ENCODE data around the gene ACMSD. TPM values are rescaled to one million over a fixed set of nuclear protein-coding genes. Genes with fewer than 3 reads are reported as not detected.

The ACMSD gene
- total and polyA plus RNA-seq, 9 of the 15 experiments (the other 6 are each of a cell fraction or from before 2014, with no cell fraction given) = not detected

- TF ChIP-seq HOMEZ (CRISPR knock-in tag; IDR thresholded peaks at IDR 0.05) (no peak), ZNF507 (tag; conservative IDR thresholded peaks at IDR 0.05) (no peak), ILF3 (IDR thresholded peaks at IDR 0.05; ENCODE audit: borderline replicate concordance) (no peak), DIDO1 (tag; IDR thresholded peaks at IDR 0.05; ENCODE audit: low read depth) (0 out of 2 replicates have a peak, but pooled peaks have one; percentile 25), U2AF1 (optimal IDR thresholded peaks at IDR 0.05; ENCODE audit: low read depth, low read length) (no peak), TRIM28 (IDR thresholded peaks at IDR 0.05) (no peak; the same call in 1 of the 2 replicates), TCF7L2 (IDR thresholded peaks at IDR 0.05; ENCODE audit: low read depth, low read length) (no peak), ZBTB26 (CRISPR knock-in tag; IDR thresholded peaks at IDR 0.05) (no peak), NFYB (IDR thresholded peaks at IDR 0.05; ENCODE audit: extremely low read depth, insufficient read length) (no peak), TAF7 (tag; IDR thresholded peaks at IDR 0.05) (no peak; the same call in none of the 2 replicates), ELF2 (CRISPR knock-in tag; IDR thresholded peaks at IDR 0.05) (no peak), ZFPM2 (CRISPR knock-in tag; IDR thresholded peaks at IDR 0.05) (no peak), FOXJ2 (tag; IDR thresholded peaks at IDR 0.05) (no peak), NFATC3 (IDR thresholded peaks at IDR 0.05) (no peak), ZNF140 (CRISPR knock-in tag; IDR thresholded peaks at IDR 0.05) (no peak)
- TF ChIP-seq, protein P1, sequence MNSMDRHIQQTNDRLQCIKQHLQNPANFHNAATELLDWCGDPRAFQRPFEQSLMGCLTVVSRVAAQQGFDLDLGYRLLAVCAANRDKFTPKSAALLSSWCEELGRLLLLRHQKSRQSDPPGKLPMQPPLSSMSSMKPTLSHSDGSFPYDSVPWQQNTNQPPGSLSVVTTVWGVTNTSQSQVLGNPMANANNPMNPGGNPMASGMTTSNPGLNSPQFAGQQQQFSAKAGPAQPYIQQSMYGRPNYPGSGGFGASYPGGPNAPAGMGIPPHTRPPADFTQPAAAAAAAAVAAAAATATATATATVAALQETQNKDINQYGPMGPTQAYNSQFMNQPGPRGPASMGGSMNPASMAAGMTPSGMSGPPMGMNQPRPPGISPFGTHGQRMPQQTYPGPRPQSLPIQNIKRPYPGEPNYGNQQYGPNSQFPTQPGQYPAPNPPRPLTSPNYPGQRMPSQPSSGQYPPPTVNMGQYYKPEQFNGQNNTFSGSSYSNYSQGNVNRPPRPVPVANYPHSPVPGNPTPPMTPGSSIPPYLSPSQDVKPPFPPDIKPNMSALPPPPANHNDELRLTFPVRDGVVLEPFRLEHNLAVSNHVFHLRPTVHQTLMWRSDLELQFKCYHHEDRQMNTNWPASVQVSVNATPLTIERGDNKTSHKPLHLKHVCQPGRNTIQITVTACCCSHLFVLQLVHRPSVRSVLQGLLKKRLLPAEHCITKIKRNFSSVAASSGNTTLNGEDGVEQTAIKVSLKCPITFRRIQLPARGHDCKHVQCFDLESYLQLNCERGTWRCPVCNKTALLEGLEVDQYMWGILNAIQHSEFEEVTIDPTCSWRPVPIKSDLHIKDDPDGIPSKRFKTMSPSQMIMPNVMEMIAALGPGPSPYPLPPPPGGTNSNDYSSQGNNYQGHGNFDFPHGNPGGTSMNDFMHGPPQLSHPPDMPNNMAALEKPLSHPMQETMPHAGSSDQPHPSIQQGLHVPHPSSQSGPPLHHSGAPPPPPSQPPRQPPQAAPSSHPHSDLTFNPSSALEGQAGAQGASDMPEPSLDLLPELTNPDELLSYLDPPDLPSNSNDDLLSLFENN (IDR thresholded peaks at IDR 0.05; ENCODE audit: low read depth in 2 of 2, low read length in 2 of 2) = no peak
- TF ChIP-seq, protein P2, sequence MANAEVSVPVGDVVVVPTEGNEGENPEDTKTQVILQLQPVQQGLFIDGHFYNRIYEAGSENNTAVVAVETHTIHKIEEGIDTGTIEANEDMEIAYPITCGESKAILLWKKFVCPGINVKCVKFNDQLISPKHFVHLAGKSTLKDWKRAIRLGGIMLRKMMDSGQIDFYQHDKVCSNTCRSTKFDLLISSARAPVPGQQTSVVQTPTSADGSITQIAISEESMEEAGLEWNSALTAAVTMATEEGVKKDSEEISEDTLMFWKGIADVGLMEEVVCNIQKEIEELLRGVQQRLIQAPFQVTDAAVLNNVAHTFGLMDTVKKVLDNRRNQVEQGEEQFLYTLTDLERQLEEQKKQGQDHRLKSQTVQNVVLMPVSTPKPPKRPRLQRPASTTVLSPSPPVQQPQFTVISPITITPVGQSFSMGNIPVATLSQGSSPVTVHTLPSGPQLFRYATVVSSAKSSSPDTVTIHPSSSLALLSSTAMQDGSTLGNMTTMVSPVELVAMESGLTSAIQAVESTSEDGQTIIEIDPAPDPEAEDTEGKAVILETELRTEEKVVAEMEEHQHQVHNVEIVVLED (CRISPR knock-in tag; IDR thresholded peaks at IDR 0.05) = peak; percentile 19; the same call in 1 of the 2 replicates
- TF ChIP-seq, protein P3, sequence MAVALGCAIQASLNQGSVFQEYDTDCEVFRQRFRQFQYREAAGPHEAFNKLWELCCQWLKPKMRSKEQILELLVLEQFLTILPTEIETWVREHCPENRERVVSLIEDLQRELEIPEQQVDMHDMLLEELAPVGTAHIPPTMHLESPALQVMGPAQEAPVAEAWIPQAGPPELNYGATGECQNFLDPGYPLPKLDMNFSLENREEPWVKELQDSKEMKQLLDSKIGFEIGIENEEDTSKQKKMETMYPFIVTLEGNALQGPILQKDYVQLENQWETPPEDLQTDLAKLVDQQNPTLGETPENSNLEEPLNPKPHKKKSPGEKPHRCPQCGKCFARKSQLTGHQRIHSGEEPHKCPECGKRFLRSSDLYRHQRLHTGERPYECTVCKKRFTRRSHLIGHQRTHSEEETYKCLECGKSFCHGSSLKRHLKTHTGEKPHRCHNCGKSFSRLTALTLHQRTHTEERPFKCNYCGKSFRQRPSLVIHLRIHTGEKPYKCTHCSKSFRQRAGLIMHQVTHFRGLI (CRISPR knock-in tag; IDR thresholded peaks at IDR 0.05) = no peak
Observed at GRCh38 chr2:134917888-134918525, 79.6 kb downstream of the ACMSD start (continued).
